Putamen (tissue), 1 donor: ENCODE measurements around the gene HLCS.

Experiments
- DNase-seq: peaks from one replicate; pipeline ENCODE4 v3.0.0-alpha.2; 2016; ENCODE audit warnings: low spot score

The HLCS gene

DNA sequence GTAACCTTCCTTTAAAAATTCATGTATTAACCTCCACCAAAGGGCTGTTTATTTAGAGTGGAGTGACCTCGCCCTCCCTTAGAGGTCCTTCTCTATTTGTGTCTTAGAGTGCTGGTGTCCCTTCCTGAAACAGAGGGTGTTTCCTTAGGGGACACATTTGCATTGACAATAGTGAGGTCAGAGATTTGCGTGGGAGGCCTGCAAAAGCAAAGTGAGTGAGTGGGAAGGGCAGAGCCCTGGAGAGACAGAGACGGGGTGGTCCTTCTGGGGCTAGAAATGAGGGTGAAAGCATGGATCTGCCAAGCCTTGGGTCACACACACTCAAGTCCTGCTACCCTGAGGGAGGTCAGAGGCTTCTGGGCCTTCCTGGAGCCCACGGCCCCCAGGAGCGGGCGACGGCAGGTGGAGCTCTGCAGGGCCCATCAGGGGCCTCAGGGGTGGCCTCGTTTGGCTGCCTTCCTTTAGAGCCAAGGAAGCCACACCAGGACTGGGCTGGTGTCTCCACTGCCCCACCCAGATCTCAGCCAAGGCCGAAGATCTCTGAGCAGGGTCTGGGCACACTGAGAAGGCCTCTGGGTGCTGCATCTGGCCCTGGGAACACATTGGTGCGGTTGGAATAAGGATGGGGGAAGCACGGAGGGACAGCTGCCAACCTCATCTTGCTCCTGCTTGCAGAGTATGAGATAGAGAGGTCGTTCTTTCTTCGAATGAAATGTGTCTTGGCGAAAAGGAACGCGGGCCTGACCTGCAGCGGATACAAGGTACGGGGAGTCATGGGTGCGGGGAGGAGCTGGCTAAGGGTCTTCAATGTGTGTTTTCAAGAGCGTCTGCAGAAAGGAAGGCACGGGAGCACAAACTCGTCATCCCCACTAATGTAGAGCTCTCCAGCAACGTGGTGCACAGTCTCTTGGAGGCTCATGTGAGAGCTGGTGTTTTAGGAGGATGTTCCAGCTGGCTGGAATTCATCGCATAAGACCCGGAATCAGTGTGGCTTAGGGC, 243.8 kb downstream of the HLCS start:
- no peak for DNase-seq

- no peak for DNase-seq
Measured at GRCh38 chr21:36721817-36722216, 244.7 kb downstream of the HLCS start.

- no peak for DNase-seq
Measured at GRCh38 chr21:36719614-36720013, 246.9 kb downstream of the HLCS start.

DNA sequence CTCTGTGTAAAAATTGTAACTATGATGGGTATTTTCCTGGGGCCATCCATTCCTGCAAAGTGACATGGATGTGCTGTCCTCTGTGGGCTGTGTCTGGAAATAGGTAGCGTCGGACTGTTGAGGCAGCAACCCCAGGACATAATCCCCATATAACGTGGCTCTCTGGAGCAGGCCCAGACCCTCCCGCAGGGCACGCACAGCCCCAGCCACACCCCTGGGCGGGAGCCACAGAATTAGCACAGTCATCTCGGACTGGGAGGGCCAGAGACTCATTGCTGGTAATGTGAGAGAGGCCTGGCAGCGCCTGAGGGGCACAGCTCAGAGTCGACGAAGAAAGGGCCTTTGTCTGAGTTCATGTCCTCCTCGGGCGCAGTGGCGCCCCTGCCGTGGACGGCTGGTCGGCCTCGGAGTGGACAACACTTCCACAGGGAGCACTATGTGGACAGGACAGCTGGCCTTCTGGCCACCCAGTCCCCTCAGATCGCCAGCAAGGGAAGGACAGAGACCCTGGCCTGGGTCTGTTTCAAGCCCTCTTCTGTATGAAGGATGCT, 247.4 kb downstream of the HLCS start:
- DNase-seq = peak; percentile 85

DNA sequence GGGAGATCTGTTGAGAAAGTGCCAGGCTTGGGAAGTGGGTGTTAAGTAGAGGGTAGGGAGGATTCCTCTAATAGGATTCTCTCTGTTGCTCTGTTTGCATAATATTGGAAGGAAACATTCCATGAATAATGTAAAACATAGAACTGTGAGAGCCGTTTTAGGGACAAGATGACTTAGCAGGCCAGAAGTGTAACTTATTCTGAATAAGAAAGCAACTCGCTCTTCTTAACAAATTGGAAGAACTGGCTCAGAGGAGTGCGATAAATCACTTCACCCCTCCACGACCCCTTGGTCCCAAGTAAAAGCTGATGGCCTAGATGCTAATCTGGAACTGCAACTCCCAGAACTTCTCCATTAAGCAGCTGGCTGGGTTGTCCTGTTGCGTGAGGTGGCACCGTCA, 248.5 kb downstream of the HLCS start:
- no peak for DNase-seq

- no peak for DNase-seq
Measured at GRCh38 chr21:36716836-36717235, 249.6 kb downstream of the HLCS start.

DNA sequence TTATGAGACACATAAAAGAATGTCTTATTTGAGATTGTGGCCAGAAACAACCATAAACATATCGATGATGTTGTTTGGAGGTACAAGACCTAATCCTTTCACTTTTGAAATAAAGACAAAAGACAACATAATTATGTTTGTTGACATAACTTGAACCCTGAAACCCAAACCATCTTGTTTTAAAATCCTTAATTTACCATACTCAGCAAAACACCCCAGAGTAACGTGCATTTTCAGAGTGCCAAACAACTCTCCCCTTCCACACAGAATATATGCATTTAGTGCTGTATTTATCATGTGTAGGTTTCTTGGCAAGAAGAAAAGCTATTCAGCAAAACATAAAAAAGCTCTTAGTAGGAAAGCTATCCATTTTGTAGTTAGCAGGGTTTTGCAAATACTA, 250.1 kb downstream of the HLCS start:
- DNase-seq = no peak

- DNase-seq = no peak
Measured at GRCh38 chr21:36713746-36714145, 252.7 kb downstream of the HLCS start.

DNA sequence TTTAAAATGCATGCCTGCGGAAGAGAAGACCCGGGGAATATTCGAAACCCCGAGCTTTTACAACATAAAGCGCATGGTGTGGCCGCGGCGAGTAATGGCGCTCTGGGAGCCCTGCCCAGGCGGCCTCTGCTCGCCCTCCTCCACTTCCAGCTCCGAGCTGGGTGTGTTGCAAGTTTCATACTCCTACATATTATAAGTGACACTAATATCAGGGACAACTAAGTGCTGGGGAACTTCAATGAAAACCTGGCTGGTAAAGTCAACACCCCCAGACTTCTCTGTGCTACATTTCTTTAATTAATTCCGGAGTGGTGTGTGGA, 255.8 kb downstream of the HLCS start:
- no peak for DNase-seq

DNA sequence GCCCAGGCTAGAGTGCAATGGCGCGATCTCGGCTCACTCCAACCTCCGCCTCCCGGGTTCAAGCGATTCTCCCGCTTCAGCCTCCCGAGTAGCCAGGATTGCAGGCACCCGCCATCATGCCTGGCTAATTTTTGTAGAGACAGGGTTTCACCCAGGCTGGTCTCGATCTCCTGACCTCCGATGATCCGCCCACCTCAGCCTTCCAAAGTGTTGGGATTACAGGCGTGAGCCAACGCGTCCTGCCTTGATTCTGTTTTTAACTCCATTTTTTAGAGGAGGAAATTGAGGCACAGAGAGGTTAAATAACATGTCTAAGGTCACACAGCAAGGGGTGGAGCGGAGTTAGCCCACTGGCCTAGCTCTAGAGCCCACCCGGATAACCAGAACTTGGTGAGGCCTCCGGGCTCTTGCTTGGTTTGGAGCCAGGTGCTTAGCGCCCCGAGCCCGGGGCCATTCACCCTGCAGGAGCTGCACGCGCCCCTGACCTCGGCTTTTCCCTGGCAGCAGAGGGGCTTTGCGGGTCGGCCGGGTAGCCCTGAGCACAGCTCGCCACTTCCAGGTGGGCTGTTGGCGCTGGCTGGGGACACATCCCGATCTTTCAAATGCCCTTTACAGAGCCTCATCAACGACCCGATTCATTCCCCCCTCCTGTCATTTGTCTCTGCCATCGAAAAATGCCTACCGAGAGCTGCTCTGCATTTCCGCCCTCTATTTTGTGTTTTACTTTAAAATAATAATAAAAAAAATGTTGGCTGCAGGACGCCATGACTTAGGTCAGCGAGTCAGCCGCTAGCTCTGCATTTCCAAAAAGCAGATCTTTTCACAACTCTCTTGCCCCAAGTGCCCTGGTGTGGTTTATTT, 256.4 kb downstream of the HLCS start:
- no peak for DNase-seq

GRCh38 chr21:36709030-36709867, 257.2 kb downstream of the HLCS start:
- no peak for DNase-seq

- DNase-seq = no peak
Measured at GRCh38 chr21:36708286-36709029, 258.0 kb downstream of the HLCS start.

GRCh38 chr21:36707763-36708285, 258.6 kb downstream of the HLCS start:
- DNase-seq = no peak

GRCh38 chr21:36706951-36707762, 259.3 kb downstream of the HLCS start:
- no peak for DNase-seq

DNA sequence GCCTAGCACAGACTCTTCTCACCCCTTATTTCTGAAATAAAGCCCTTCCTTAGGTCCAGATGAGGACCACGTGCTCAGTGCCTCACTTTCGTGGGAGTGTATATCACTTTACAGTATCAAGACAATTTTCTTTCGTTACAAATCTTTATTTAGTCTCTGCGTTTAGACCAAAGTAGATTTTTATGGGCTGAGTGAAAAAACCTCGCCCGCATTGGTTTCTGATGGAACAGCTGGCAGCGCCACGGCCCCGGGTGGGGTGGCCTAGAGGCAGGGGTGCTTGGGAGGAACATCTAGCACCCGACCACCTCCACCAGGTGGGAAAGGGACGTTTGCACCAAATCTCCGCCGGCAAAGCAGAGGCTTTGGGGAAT, 260.0 kb downstream of the HLCS start:
- DNase-seq = no peak

DNA sequence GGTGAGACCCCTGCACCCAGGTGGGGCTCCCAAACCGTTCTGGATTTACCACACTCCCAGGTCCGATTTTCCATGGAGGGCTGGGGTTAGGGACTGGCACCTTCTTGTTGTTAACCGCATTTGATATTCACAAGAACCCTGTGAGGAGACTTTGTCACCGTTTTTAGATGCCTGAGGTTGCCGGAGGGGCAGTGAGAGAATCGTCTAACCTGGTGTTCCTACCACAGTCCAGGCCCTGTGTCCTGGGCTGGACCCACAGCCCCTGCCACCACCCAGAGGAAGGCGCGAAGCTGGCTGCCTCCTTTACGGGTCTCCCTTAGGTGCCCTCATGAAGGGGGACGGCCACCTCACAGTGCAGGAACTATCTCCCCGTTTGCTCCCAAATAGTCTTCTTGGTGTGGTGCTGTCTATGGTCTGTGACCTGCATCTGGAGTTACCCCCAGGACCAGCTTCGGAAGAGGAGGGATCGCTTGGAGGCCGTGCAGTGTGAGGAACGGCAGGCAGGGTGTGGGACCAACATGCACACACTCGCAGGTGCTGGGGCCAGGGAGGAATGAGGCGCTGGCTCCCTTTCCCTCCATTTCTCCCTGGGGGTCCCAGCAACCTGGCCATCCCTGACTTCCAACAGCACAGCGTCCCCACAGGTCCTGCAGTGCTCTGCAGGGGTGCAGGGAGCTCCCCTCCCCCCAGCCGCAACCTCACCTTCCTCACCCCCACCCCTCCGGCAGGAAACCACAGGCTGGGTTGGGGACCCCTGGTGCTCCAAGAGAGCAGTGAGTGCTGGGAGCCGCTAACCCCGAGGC, 260.6 kb downstream of the HLCS start:
- no peak for DNase-seq

- no peak for DNase-seq
Measured at GRCh38 chr21:36704958-36705678, 261.4 kb downstream of the HLCS start.

GRCh38 chr21:36704281-36704957, 262.1 kb downstream of the HLCS start:
- DNase-seq = no peak
